ENCODE data around the gene DLL4. TPM values are rescaled to one million over a fixed set of nuclear protein-coding genes. Genes with fewer than 3 reads are reported as not detected.

The DLL4 gene
- total and polyA plus RNA-seq, 11 donors, result 4.7 to 20.8 (median 11.1) TPM

- Histone ChIP-seq H3K4me3 (no peak overlapping the region), H3K36me3 (peaks cover 3 to 83% (median 79%) of the 10 kb centered on the region in 9 donors), H3K27me3 (no peaks in the 10 kb centered on the region), H3K4me1 (peaks cover 0 to 38% (median 23%) of the 10 kb centered on the region in 12 donors), H3K9me3 (no peaks in the 10 kb centered on the region), H3K27ac (no peak overlapping the region)
- WGBS, 4 donors, result 87 to 92% (median 91%) methylated on average over 27 to 33 of the region's 33 CpGs
- intact Hi-C loops (cut with DNase I), result loop anchor here in 8 of 10 donors (5.0 to 10.0 kb wide), 11 partner anchors 135 to 435 kb away; partner anchors contain the start of genes INO80 (in 4 of the 8), KNL1 (in 3 of the 8), RAD51 (in 3 of the 8) and C15orf62 (in 1 of the 8)
- TF ChIP-seq CTCF (IDR thresholded peaks at IDR 0.05) (no peak), POLR2A (IDR thresholded peaks at IDR 0.05) (no peak)
- no peak for DNase-seq
- no peak for ATAC-seq
These were observed 29.5 kb upstream of the DLL4 start for GRCh38 chr15:40899536-40900207.

- no peak overlapping the region for H3K4me3 ChIP-seq
- intact Hi-C loops (cut with DNase I), result loop anchor here in 8 of 10 donors (5.0 to 10.0 kb wide), 5 partner anchors 214 to 434 kb away; partner anchors contain the start of genes INO80 (in 4 of the 8), NUSAP1 (in 1 of the 8) and OIP5 (in 1 of the 8)
- H3K4me1 ChIP-seq, result peaks cover under 1 to 37% (median 22%) of the 10 kb centered on the region in 12 donors
- TF ChIP-seq POLR2A (IDR thresholded peaks at IDR 0.05) (no peak), CTCF (IDR thresholded peaks at IDR 0.05) (no peak)
- H3K27ac ChIP-seq, result no peak overlapping the region
- H3K27me3 ChIP-seq, result no peaks in the 10 kb centered on the region
- WGBS, 4 donors, result 88 to 94% (median 89%) methylated on average over 30 to 36 of the region's 36 CpGs
- DNase-seq (no peak), ATAC-seq (no peak)
- H3K36me3 ChIP-seq, result peaks cover 3 to 83% (median 79%) of the 10 kb centered on the region in 9 donors
- no peaks in the 10 kb centered on the region for H3K9me3 ChIP-seq
These were observed 28.7 kb upstream of the DLL4 start for GRCh38 chr15:40900256-40901052.

- Histone ChIP-seq H3K27me3 (no peaks in the 10 kb centered on the region), H3K4me3 (no peak overlapping the region), H3K36me3 (peaks cover 3 to 80% (median 77%) of the 10 kb centered on the region in 9 donors), H3K4me1 (peaks cover 4 to 37% (median 22%) of the 10 kb centered on the region in 12 donors), H3K27ac (no peak overlapping the region), H3K9me3 (no peaks in the 10 kb centered on the region)
- no peak for ATAC-seq
- TF ChIP-seq CTCF (IDR thresholded peaks at IDR 0.05) (no peak), POLR2A (IDR thresholded peaks at IDR 0.05) (no peak)
- intact Hi-C loops (cut with DNase I), result loop anchor here in 8 of 10 donors (5.0 to 10.0 kb wide), 5 partner anchors 214 to 434 kb away; partner anchors contain the start of genes INO80 (in 4 of the 8), NUSAP1 (in 1 of the 8) and OIP5 (in 1 of the 8)
- 74 to 80% (median 79%) methylated on average over 5 of the region's 5 CpGs for WGBS, 4 donors
- DNase-seq, result no peak
These were observed 28.1 kb upstream of the DLL4 start for GRCh38 chr15:40901053-40901443.

All from heart left ventricle (tissue), 16 donors.